Fibroblast of skin of right biceps (primary cell): Measurements from ENCODE around the gene SOBP.
A peak's percentile ranks its signal among the peaks of the same experiment; 100 is the strongest.

Experiments
- DNase-seq: peaks from one replicate; pipeline ENCODE4 v3.0.0-alpha.2; 2013

SOBP gene

DNA sequence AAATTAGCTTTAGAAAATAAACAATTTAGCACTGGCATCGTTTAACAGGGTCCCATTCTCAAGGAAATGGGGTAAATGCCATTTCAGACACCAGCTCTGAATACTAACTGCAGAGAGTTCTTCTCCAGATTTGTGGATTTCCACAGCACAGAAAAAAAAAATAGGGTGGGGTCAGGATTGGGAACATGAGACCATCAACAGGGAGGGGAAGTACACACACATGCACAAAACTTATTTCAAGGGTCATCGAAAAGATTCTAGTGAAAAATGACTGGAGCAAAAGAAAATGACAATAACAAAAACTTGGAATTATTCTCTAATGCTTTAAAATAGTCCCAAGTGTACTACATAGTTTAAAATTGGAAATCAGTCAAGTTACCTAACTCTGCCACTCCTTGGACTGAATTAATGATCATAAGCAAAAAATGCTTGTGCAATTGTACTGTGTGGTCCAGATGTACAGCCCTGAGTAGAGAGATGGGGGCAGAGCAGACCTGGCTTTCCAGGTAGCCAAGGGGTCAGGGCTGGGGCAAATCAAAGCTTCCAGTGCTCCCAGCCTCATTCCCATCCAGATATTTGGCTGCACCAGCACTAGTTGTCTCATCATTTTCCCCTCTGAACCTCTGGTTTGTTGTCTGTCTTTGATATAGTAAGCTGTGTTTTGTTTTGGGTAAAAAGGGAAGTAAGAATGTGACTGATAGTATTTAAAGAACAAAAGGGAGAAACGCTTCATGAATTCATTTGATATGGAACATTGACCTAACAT lies 152.4 kb downstream of the SOBP start:
- DNase-seq = no peak

DNA sequence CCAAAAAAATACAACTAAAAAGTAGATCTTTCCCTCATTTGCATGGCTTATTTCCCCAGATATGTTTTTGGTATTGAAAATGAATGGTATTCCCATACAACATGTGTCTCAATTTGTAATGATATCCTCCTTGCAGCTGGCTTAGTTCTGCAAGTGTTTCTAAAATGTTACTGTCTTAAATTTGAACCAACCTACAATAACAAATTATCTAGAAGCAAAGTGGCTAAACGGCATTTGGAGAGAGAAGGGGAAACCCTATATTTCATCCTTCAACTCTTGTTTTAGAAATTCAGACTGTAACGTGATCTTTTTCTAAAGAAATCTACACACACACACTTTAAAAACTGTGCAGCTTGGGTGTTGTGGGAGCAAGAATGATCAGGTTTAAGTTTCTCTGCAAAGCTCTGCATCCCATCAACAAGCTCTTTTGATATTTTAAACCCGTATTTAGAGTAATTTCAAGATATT lies 153.0 kb downstream of the SOBP start:
- DNase-seq = no peak

- DNase-seq = no peak
Observed at GRCh38 chr6:107644513-107644912, 154.6 kb downstream of the SOBP start.

GRCh38 chr6:107645740-107646139 lies 155.8 kb downstream of the SOBP start:
- no peak for DNase-seq

DNA sequence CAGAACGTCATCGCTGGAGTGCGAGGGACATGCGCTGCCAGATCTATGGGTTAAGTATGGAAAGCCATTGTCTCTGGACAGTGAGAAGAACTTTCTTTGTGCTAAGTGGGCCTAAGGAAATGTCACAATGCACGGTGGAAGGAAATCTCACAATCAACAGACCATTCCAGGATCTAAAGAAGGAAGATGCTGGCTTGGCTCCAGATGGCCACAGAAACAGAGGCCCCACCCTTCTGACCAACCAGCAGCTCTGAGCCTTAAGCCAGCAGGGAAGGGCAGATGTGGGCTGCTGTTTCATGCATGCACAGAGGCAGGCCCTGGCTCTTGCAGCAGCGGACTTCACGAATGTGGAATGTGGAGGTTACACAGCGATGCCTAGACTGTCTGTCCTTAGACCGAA lies 156.3 kb downstream of the SOBP start:
- no peak for DNase-seq

DNA sequence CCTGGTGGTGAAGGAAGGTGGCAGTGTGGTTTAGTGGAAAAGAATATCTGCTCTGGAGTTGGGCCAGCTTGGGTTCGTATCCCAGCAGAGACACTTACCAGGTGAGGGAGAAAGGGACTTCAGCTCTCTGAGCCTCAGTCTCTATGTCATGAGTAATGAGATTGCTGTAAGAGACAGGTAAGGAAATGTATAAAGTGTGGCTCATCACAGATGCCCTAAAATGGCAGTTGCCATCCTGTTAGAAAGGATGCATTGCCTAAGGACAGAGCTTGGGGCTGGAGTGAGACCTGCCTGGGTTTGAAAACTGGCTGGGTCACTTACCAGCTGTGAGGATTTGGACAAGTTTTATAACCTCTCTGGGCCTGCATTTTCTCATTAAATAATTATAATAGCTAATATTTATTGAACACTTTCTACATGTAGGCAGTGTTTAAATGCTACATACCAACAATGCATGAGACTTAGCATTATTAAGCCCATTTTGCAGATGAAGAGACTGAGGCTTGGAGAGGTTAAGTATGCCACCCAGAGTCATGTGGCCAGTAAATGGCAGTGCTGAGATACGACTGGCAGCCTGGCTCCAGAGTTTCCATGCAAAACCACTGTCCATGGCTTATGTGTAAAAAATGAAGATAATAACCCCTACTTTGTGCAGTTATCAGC lies 157.0 kb downstream of the SOBP start:
- no peak for DNase-seq

- DNase-seq = no peak
Observed at GRCh38 chr6:107647439-107647948, 157.6 kb downstream of the SOBP start.

DNA sequence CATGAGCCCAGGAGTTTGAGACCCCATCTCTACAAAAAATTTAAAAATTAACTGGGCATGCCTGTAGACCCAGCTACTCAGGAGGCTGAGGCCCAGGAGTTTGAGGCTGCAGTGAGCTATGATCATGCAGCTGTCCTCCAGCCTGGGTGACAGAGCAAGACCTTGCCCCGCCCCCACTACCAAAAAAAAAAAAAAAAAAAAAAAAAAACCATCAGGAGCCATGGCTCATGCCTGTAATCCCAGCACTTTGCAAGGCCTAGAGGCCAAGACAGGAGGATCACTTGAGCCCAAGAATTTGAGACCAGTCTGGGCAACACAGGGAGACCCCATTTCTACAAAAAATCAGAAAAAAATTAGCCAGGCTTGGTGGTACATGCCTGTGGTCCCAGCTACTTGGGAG lies 159.1 kb downstream of the SOBP start:
- no peak for DNase-seq

GRCh38 chr6:107652526-107653182 lies 162.7 kb downstream of the SOBP start:
- no peak for DNase-seq

DNA sequence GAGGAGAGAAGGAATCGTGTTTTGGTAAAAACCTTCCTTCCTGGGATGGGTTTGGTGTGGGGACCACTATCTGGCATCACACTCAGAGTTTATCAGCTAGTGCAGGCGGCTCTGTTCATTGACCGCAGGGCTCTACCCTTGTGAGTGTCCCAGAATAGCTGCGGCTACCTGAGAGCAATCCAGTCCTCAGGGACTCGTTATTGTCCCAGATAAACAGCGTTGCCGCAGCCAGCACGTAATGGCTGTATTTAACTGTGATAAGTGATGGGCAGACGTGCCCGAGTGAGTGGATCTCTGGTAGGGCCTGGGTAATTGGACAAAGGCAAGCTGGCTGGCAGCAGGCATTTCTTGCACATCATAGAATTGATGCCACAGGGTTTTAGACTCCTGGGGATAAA lies 163.3 kb downstream of the SOBP start:
- no peak for DNase-seq

DNA sequence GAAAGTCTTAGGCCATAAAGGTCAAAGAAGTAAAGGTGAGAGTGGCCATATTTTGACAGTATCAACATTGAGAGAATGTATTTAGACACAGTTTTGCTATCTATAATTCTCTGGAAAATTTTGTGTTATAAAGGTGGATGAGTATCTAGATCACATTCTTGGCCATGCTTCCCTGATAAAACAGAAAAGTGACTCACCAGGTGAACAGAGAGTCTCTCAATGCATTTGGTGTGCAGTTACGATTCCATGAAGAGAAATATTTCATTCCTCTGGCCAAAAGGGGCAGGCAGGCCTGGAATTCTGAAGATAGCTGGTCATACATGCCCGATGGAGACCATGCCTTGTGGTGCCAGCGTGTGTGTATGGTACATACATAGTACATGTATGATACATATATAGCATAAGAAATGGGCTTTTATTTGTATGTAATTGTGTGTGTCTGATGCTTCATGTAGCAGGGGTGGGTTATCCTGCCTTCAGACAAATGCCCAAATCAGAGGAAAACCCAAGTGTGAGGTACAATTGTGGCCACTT lies 164.0 kb downstream of the SOBP start:
- no peak for DNase-seq

DNA sequence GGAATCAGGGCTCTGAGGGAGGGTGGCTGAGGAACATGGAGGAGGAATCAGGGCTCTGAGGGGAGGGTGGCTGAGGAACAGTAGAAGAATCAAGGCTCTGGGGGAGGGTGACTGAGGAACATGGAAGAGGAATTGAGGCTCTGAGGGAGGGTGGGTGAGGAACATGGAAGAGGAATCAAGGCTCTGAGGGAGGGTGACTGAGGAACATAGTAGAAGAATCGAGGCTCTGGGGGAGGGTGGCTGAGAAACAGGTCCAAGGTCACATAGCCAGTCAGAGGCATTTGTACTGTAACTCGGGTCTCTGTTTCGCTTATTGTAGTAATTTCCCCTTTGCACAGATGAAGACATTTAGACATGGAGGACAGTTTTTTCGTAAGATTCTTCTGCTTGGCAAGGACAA lies 164.8 kb downstream of the SOBP start:
- DNase-seq = no peak

- no peak for DNase-seq
Observed at GRCh38 chr6:107655245-107655644, 165.3 kb downstream of the SOBP start.

DNA sequence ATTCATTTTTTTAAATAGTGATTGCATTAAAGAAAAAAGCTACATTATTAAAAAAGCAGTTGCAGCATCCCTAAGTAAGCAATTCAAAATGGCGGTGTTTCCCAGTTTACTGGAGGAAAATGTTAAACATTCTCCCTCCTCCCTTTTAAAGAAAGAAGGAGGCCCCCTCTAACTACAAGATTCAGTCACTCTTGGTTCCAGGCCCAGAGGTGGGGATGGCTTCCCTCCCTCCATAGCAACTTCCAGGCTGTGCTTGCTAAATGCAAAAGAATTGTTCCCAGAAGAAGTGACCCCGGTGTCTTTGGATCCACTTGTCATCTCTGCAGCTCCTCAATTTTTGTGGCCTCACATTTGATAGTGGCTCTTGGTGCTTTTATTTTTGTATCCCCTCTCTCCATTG lies 165.9 kb downstream of the SOBP start:
- no peak for DNase-seq

DNA sequence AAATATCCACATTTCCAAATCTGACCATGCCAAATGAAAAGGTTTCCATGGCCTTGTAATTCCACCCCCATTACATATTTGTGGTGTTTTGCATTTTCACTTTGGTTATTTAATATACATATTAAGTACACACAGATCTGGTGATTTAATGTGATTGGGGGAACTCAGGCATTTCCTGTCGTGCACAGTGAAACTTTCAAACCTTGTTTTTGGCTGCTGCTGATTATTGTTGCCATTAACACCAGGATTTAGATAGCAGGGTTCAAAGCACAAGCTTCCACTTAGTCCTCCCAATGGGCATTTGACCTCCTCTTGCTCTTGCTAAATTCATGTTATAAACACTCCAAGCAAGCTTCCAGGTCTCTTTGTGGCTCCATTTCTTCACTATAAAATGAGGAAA lies 166.5 kb downstream of the SOBP start:
- DNase-seq = peak; percentile 54

DNA sequence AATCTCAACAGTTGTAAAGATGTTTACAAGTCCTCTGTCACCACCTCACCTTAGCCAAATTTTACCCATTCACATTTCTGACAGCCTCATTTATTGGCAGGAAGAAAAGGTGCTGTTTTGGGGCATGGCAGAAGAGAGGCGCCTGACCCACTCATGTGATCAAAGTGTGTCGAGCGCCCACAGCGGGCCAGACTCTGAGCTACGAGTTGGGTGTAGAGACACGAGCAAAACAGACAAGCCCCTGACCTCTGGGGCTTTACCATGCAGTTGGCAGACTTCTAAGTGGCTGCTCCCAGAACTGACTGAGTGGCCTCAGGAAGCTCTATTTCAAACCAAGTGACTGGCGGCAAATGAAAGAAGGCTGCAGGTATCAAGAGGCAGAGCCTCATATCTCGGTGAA lies 167.0 kb downstream of the SOBP start:
- no peak for DNase-seq

DNA sequence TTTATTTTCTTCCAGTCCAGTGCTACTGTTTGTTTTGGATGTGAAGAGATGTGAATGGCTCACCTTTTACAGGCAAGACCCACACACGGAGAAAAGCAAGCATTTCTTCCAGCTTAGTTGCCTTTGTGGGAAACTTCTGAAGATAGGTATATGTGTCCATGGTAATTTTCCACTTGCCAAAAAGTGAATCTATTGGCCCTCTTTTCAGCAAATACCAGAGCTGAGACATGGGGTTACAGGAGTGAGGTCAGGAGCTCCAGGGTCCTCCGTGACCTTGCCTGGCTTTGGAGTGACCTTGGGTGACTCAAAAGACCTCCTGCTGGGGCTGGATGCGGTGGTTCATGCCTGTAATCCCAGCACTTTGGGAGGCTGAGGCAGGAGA lies 167.4 kb downstream of the SOBP start:
- no peak for DNase-seq

GRCh38 chr6:107657755-107658461 lies 168.0 kb downstream of the SOBP start:
- DNase-seq = peak; percentile 38

GRCh38 chr6:107658920-107659865 lies 169.3 kb downstream of the SOBP start:
- DNase-seq = no peak

DNA sequence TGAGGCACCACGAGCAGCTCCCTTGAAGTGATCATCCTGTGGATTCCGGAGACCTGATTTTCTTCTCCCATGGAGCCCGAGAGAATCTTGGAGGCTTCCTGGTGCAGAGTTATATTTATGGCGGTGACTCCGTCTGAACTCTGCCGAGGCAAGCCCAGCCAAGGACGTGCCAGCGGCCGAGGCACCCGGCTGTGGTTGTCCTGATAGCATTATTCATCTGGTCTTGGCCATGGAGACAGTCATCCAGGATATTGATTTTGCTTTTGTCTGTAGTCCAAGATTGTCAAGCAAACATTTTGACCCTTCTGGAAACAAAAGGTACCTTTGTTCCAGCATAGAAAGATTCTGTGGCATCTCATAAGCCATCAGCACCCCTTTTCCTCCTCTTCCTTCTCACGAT lies 170.9 kb downstream of the SOBP start:
- DNase-seq = no peak

- no peak for DNase-seq
Observed at GRCh38 chr6:107661291-107661690, 171.4 kb downstream of the SOBP start.

GRCh38 chr6:107662333-107662732 lies 172.4 kb downstream of the SOBP start:
- no peak for DNase-seq
